ENCODE measurements around the gene ZBTB46.

DNA sequence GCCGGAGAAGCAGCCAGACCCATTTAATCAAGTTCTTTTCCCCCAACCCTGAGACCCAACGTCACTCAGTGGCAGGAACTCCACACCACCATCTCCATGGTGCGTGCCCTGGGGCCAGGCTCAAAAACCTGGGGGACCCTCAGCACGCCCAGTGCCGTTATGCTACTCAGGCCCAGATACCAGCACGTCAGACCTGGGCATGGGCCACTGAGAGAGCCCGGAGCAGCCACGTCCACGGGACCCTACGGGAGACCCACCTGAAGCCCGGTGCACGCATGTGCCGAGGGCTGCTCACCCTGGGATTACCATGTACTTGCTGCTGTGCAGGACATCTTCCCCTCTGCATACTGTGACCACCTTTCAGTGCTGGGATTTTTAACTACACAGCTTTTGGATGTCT, 77.7 kb downstream of the ZBTB46 start:
- TF ChIP-seq, protein P1, sequence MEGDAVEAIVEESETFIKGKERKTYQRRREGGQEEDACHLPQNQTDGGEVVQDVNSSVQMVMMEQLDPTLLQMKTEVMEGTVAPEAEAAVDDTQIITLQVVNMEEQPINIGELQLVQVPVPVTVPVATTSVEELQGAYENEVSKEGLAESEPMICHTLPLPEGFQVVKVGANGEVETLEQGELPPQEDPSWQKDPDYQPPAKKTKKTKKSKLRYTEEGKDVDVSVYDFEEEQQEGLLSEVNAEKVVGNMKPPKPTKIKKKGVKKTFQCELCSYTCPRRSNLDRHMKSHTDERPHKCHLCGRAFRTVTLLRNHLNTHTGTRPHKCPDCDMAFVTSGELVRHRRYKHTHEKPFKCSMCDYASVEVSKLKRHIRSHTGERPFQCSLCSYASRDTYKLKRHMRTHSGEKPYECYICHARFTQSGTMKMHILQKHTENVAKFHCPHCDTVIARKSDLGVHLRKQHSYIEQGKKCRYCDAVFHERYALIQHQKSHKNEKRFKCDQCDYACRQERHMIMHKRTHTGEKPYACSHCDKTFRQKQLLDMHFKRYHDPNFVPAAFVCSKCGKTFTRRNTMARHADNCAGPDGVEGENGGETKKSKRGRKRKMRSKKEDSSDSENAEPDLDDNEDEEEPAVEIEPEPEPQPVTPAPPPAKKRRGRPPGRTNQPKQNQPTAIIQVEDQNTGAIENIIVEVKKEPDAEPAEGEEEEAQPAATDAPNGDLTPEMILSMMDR (IDR thresholded peaks at IDR 0.05; ENCODE audit: low read depth, low read length) = no peak
- TF ChIP-seq EZH2phosphoT487 (IDR thresholded peaks at IDR 0.05; ENCODE audit: low read depth) = no peak
